Measurements from ENCODE around the gene ADAT1.

ADAT1 gene

GRCh38 chr16:75632857-75633256 lies 9.8 kb upstream of the ADAT1 start:
- H3K36me3 ChIP-seq (replicated peaks) = peaks cover 91% of the 10 kb centered on the region
- no peak overlapping the region for H3K4me3 ChIP-seq
- no peaks in the 10 kb centered on the region for H3K9me3 ChIP-seq
- no peaks in the 10 kb centered on the region for H3K27me3 ChIP-seq (ENCODE audit: low read depth)
- in situ Hi-C loops (cut with MboI; ENCODE audit: low sequenced_read_pairs) = loop anchor here (25.0 kb wide), 1 partner anchor 1554 kb away; the partner anchor contains the start of genes MON1B and SYCE1L
- H3K4me1 ChIP-seq = peaks cover 3% of the 10 kb centered on the region; the same call in 1 of the 2 replicates
- DNase-seq (ENCODE audit: low spot score in 2 of 2) = no peak

GRCh38 chr16:75630052-75630451 lies 7.0 kb upstream of the ADAT1 start:
- Histone ChIP-seq H3K4me3 (no peak overlapping the region), H3K36me3 (replicated peaks) (peaks cover 92% of the 10 kb centered on the region)
- in situ Hi-C loops (cut with MboI; ENCODE audit: low sequenced_read_pairs) = loop anchor here (25.0 kb wide), 1 partner anchor 1557 kb away; the partner anchor contains the start of genes MON1B and SYCE1L

GRCh38 chr16:75629132-75629531 lies 6.1 kb upstream of the ADAT1 start:
- H3K27me3 ChIP-seq (ENCODE audit: low read depth) = no peaks in the 10 kb centered on the region
- no peak for DNase-seq (ENCODE audit: low spot score in 2 of 2)
- H3K4me1 ChIP-seq = peaks cover 3% of the 10 kb centered on the region; the same call in 1 of the 2 replicates
- no peaks in the 10 kb centered on the region for H3K9me3 ChIP-seq
- H3K4me3 ChIP-seq = no peak overlapping the region
- in situ Hi-C loops (cut with MboI; ENCODE audit: low sequenced_read_pairs) = loop anchor here (25.0 kb wide), 1 partner anchor 1558 kb away; the partner anchor contains the start of genes MON1B and SYCE1L
- peaks cover 83% of the 10 kb centered on the region for H3K36me3 ChIP-seq (replicated peaks)

More at GRCh38 chr16:75630052-75630451, 7.0 kb upstream of the ADAT1 start:
- no peaks in the 10 kb centered on the region for H3K9me3 ChIP-seq
- peaks cover 3% of the 10 kb centered on the region; the same call in 1 of the 2 replicates for H3K4me1 ChIP-seq
- no peak for DNase-seq (ENCODE audit: low spot score in 2 of 2)
- H3K27me3 ChIP-seq (ENCODE audit: low read depth) = no peaks in the 10 kb centered on the region

GRCh38 chr16:75628351-75628750 lies 5.3 kb upstream of the ADAT1 start:
- H3K4me1 ChIP-seq = peaks cover 3% of the 10 kb centered on the region; the same call in 1 of the 2 replicates
- H3K36me3 ChIP-seq (replicated peaks) = peaks cover 75% of the 10 kb centered on the region
- no peaks in the 10 kb centered on the region for H3K27me3 ChIP-seq (ENCODE audit: low read depth)
- no peaks in the 10 kb centered on the region for H3K9me3 ChIP-seq
- no peak overlapping the region for H3K4me3 ChIP-seq
- in situ Hi-C loops (cut with MboI; ENCODE audit: low sequenced_read_pairs) = loop anchor here (25.0 kb wide), 1 partner anchor 1559 kb away; the partner anchor contains the start of genes MON1B and SYCE1L
- no peak for DNase-seq (ENCODE audit: low spot score in 2 of 2)

- H3K4me3 ChIP-seq = no peak overlapping the region
- H3K9me3 ChIP-seq = no peaks in the 10 kb centered on the region
- DNase-seq (ENCODE audit: low spot score in 2 of 2) = peak in 1 of 2 experiments; percentile 39
- in situ Hi-C loops (cut with MboI; ENCODE audit: low sequenced_read_pairs) = loop anchor here (25.0 kb wide), 1 partner anchor 1559 kb away; the partner anchor contains the start of genes MON1B and SYCE1L
- no peaks in the 10 kb centered on the region for H3K27me3 ChIP-seq (ENCODE audit: low read depth)
- H3K36me3 ChIP-seq (replicated peaks) = peaks cover 72% of the 10 kb centered on the region
- H3K4me1 ChIP-seq = peaks cover 3% of the 10 kb centered on the region; the same call in 1 of the 2 replicates
Observed at GRCh38 chr16:75627851-75628250, 4.8 kb upstream of the ADAT1 start.

- H3K4me3 ChIP-seq = no peak overlapping the region
- DNase-seq (ENCODE audit: low spot score in 2 of 2) = no peak
- no peaks in the 10 kb centered on the region for H3K27me3 ChIP-seq (ENCODE audit: low read depth)
- peaks cover 61% of the 10 kb centered on the region for H3K36me3 ChIP-seq (replicated peaks)
- H3K4me1 ChIP-seq = peaks cover 7% of the 10 kb centered on the region
- in situ Hi-C loops (cut with MboI; ENCODE audit: low sequenced_read_pairs) = loop anchor here (25.0 kb wide), 1 partner anchor 1560 kb away; the partner anchor contains the start of genes MON1B and SYCE1L
- no peaks in the 10 kb centered on the region for H3K9me3 ChIP-seq
Observed at GRCh38 chr16:75626806-75627205, 3.7 kb upstream of the ADAT1 start.

- H3K4me3 ChIP-seq = no peak overlapping the region
- peaks cover 11% of the 10 kb centered on the region for H3K4me1 ChIP-seq
- no peaks in the 10 kb centered on the region for H3K27me3 ChIP-seq (ENCODE audit: low read depth)
- H3K36me3 ChIP-seq (replicated peaks) = peaks cover 49% of the 10 kb centered on the region
- H3K9me3 ChIP-seq = no peaks in the 10 kb centered on the region
- DNase-seq (ENCODE audit: low spot score in 2 of 2) = no peak
- in situ Hi-C loops (cut with MboI; ENCODE audit: low sequenced_read_pairs) = loop anchor here (25.0 kb wide), 1 partner anchor 1562 kb away; the partner anchor contains the start of genes MON1B and SYCE1L
Observed at GRCh38 chr16:75624921-75625334, 1.8 kb upstream of the ADAT1 start.

GRCh38 chr16:75621170-75621477 lies 2.0 kb downstream of the ADAT1 start:
- no peak overlapping the region for H3K4me3 ChIP-seq
- peak in 1 of 2 experiments; percentile 36 for DNase-seq (ENCODE audit: low spot score in 2 of 2)

GRCh38 chr16:75620326-75621169 lies 2.5 kb downstream of the ADAT1 start:
- Histone ChIP-seq H3K4me1 (peaks cover 8% of the 10 kb centered on the region), H3K9me3 (no peaks in the 10 kb centered on the region), H3K27me3 (ENCODE audit: low read depth) (no peaks in the 10 kb centered on the region), H3K4me3 (no peak overlapping the region), H3K36me3 (replicated peaks) (peaks cover 21% of the 10 kb centered on the region)
- DNase-seq (ENCODE audit: low spot score in 2 of 2) = no peak
- in situ Hi-C loops (cut with MboI; ENCODE audit: low sequenced_read_pairs) = no loop called here

More at GRCh38 chr16:75621170-75621477, 2.0 kb downstream of the ADAT1 start:
- H3K27me3 ChIP-seq (ENCODE audit: low read depth) = no peaks in the 10 kb centered on the region
- peaks cover 27% of the 10 kb centered on the region for H3K36me3 ChIP-seq (replicated peaks)
- peaks cover 8% of the 10 kb centered on the region for H3K4me1 ChIP-seq
- no peaks in the 10 kb centered on the region for H3K9me3 ChIP-seq
- in situ Hi-C loops (cut with MboI; ENCODE audit: low sequenced_read_pairs) = no loop called here

- peaks cover 32% of the 10 kb centered on the region for H3K36me3 ChIP-seq (replicated peaks)
- in situ Hi-C loops (cut with MboI; ENCODE audit: low sequenced_read_pairs) = no loop called here
- H3K9me3 ChIP-seq = no peaks in the 10 kb centered on the region
- H3K4me1 ChIP-seq = peaks cover 8% of the 10 kb centered on the region
- no peak for DNase-seq (ENCODE audit: low spot score in 2 of 2)
- no peaks in the 10 kb centered on the region for H3K27me3 ChIP-seq (ENCODE audit: low read depth)
- no peak overlapping the region for H3K4me3 ChIP-seq
Observed at GRCh38 chr16:75618780-75619179, 4.3 kb downstream of the ADAT1 start.

GRCh38 chr16:75617121-75617520 lies 6.0 kb downstream of the ADAT1 start:
- Histone ChIP-seq H3K4me3 (no peak overlapping the region), H3K36me3 (replicated peaks) (peaks cover 49% of the 10 kb centered on the region), H3K9me3 (no peaks in the 10 kb centered on the region), H3K4me1 (peaks cover 5% of the 10 kb centered on the region), H3K27me3 (ENCODE audit: low read depth) (no peaks in the 10 kb centered on the region)
- no peak for DNase-seq (ENCODE audit: low spot score in 2 of 2)
- in situ Hi-C loops (cut with MboI; ENCODE audit: low sequenced_read_pairs) = no loop called here

- Histone ChIP-seq H3K36me3 (replicated peaks) (peaks cover 55% of the 10 kb centered on the region), H3K27me3 (ENCODE audit: low read depth) (no peaks in the 10 kb centered on the region), H3K9me3 (no peaks in the 10 kb centered on the region), H3K4me1 (peaks cover 5% of the 10 kb centered on the region), H3K4me3 (no peak overlapping the region)
- in situ Hi-C loops (cut with MboI; ENCODE audit: low sequenced_read_pairs) = no loop called here
- DNase-seq (ENCODE audit: low spot score in 2 of 2) = no peak
Observed at GRCh38 chr16:75616521-75617010, 6.5 kb downstream of the ADAT1 start.

- Histone ChIP-seq H3K4me3 (no peak overlapping the region), H3K27me3 (ENCODE audit: low read depth) (no peaks in the 10 kb centered on the region), H3K36me3 (replicated peaks) (peaks cover 64% of the 10 kb centered on the region), H3K4me1 (no peaks in the 10 kb centered on the region), H3K9me3 (no peaks in the 10 kb centered on the region)
- in situ Hi-C loops (cut with MboI; ENCODE audit: low sequenced_read_pairs) = no loop called here
- no peak for DNase-seq (ENCODE audit: low spot score in 2 of 2)
Observed at GRCh38 chr16:75615619-75616018, 7.5 kb downstream of the ADAT1 start.
